GM19463 (cell line): ENCODE measurements around the gene GSDMA.

Experiments used
- ATAC-seq: cut with Tn5 transposase; IDR thresholded peaks from one replicate; pipeline ENCODE4 v1.9.1; 2021; ENCODE audit warnings: mild to moderate bottlenecking, moderate library complexity; ENCODE audit not compliant: unreplicated experiment

GSDMA gene, protein sequence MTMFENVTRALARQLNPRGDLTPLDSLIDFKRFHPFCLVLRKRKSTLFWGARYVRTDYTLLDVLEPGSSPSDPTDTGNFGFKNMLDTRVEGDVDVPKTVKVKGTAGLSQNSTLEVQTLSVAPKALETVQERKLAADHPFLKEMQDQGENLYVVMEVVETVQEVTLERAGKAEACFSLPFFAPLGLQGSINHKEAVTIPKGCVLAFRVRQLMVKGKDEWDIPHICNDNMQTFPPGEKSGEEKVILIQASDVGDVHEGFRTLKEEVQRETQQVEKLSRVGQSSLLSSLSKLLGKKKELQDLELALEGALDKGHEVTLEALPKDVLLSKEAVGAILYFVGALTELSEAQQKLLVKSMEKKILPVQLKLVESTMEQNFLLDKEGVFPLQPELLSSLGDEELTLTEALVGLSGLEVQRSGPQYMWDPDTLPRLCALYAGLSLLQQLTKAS

DNA sequence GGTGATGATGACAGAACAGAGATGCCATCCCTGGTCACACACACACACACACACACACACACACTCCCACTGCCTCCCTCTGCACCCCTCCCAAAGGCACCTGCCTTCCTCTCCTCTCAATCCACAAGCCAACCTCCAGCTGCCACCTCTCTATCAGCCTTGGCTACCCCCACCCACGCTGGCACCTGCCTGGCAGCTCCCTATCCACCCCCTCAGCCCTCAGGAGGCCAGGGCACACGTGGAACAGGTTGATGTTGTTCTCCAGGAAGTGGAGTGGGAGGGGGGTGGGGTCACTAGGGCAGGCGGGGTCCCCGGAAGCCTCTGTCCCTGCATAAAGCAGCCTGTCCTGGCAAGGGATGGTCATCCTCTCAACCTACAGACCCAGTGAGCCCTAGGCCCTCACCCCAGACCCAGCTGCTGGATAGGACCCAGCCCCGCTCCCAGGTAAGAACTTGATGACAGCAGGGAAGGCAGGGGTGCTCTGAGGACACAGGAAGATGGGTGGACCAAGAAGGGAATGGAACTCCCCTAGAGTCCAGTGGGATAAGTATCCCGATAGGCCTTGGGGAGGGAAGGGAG is at the start of gene GSDMA:
Gene GSDMA (plus strand): TSS at position 363 of the 579 bp plus-strand sequence. CDS start 2,684 bp downstream, outside the sequence.
- ATAC-seq, result no peak

- ATAC-seq, result no peak
These were observed 48.8 kb upstream of the GSDMA start for GRCh38 chr17:39913989-39914388.

GRCh38 chr17:39915559-39915958 is 47.2 kb upstream of the GSDMA start:
- no peak for ATAC-seq

GRCh38 chr17:39916918-39917317 is 45.9 kb upstream of the GSDMA start:
- ATAC-seq, result no peak

DNA sequence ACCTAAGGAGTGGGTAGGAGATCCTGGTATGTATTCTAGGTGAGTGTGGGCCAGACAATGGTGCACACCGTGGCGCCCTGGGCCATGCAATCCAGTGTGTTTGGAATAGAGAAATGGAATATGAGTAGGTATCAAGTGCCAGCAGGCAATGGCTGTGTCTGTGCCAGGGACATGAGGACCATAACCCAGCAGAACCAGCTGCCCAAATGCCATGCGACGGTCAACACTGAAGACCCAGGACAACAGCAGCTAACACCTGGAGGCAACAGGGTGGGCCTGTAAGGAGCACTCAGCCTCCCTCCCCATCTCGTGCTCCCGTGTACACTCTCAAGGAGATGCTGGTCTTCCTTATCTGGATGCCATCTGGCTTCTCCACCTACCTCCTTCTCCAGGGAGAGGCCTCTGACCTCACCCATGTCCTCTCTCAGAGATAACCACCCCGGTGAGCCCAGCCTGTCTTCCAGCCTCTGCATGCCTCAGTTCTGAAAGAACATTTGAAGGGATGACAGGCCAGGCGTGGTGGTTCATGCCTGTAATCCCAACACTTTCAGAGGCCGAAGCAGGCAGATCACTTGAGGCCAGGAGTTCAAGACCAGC is 43.6 kb upstream of the GSDMA start:
- no peak for ATAC-seq

DNA sequence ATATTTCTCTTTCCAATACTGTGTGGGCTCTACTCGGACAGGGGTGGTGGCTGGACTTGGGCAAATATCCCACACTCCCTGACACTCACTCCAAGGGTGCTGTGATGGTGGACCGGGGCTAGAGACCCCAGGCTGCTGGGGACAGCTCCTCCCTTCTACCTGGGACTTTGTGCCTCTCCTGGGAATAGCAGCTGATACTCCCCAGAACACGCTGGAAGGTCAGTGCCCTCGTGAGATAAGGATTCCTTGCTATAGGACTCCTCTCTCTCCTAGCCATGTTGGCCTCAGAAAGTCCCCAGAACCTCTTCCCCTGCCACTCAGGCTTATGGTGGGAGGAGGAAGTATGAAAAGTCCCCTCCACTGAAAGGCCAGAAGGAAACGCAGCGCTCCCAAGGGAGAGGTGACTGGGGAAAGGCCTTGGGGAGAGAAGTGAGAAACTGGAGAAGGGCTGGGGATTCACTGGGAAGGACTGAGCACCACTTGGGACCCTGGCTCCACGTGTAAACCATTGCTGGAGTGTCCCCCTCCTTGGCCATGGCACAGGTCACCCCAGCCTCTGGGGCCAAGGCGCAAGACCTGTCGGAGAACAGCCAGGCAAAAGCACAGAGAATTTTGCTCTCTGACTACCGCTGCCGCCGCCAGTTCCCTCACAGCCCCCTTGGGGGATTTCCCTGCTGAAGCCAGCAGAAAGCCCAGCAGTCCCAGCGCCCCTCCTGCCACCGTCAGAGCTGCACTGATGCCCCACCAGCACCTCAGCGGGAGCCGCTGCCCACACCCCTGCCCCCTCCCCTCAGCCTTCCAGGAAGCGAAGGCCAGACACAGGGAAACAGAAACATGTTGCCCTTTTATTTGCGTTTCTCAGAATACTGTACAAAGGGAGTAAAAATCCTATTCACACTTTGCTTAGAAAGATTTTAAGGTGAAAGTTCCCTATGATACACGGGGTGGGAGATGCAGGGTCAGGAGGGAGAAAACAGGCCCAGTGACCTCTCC is 42.3 kb upstream of the GSDMA start:
- ATAC-seq, result no peak

DNA sequence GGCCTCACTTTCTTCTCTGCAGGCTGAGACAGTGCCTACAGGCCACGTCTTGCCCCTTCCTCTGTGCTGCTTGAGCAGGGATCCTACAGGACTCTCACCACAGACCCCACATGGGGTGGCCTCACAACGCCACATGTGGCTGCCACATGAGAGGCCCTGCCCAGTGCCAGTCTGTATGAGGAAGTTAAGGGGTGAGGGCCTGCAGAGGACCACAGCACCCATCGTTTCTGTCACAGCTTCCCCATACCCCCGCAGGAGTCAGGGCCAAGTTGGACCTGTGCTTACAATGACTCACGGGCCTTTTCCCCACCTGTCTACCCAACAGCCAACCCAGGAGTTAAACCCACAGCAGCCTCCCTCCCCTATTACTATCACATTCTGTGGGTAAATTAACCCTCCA is 41.5 kb upstream of the GSDMA start:
- ATAC-seq, result no peak

GRCh38 chr17:39922006-39922405 is 40.8 kb upstream of the GSDMA start:
- no peak for ATAC-seq

- ATAC-seq, result no peak
These were observed 39.6 kb upstream of the GSDMA start for GRCh38 chr17:39923230-39923629.

GRCh38 chr17:39923836-39924690 is 38.7 kb upstream of the GSDMA start:
- ATAC-seq, result no peak

DNA sequence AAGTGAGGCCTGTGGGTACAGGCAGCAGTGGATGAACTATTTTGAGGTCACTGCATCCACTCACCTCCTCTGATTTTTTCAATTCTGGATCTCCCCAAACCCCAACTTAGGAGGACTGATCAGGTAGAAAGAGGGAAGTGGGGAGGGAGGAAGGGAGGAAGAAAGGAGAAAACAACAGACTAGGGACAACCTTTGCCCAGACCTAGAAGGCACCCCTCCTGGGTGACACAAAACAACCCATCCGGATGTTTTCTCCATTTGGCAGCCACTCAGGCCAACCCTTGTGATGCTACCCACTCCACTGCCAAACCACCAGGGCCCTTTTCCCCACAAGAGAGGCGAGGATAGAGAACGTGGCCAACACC is 38.1 kb upstream of the GSDMA start:
- ATAC-seq, result no peak

DNA sequence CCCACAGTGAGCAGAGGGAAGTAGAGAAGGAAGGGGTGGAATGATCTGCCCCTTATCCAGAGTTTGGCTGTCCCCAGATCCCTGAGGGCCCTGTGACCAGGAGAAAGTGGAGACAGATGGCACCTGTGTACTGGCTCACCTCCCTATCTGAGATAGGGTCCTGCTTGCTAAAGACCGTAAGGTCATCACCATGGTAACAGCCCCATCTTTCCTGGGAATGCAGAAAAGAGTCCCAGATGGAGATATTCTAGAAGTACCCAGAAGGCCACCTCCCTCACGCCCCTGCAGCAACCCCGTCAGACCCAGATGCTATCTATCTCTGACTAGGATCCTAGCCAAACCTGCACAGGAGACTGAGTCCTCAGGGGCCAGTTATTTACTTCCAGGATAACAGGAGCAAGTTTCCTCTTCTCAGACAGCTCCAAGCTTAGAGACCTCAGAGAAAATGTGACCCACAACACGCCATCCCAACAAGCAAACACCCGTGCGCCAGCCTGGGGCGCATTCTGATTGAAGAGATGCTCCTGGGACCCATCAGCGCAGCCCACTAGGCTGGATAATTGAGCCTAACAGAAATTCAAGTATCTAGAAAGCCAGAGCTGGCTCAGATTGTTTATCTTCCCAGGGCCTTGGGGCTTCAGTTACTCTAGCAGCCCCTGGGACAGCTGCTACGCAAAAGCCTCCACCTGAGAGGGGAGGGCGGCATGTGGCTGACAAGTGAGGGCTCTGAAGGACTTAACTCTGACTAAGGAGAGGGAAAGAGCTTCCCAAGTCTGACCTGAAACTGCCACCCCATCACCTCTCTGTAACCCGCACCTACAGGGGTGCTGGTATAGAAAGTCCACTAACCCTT is 37.3 kb upstream of the GSDMA start:
- ATAC-seq, result no peak

DNA sequence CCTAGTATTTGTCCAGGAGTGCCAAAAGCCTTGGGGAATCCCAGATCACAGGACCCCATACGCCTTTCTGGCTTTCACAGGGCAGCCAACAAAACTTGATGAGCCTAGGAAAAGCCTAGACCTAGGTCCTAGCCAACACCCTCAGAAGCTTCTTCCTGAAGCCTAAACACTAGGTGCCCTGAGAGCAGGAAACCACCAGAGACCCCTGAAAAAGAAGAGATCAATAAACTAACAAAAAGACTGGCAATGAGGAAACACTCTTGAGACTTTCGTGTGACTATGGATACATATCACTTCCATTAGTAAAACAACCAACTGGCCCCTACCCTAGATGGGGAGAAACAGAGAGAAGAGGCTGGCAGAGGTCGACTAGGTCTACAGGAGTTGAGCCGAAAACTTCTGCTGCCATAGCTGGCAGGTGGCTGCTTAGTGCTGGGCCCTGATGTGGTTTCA is 36.6 kb upstream of the GSDMA start:
- no peak for ATAC-seq

- ATAC-seq, result no peak
These were observed 36.2 kb upstream of the GSDMA start for GRCh38 chr17:39926588-39927100.

DNA sequence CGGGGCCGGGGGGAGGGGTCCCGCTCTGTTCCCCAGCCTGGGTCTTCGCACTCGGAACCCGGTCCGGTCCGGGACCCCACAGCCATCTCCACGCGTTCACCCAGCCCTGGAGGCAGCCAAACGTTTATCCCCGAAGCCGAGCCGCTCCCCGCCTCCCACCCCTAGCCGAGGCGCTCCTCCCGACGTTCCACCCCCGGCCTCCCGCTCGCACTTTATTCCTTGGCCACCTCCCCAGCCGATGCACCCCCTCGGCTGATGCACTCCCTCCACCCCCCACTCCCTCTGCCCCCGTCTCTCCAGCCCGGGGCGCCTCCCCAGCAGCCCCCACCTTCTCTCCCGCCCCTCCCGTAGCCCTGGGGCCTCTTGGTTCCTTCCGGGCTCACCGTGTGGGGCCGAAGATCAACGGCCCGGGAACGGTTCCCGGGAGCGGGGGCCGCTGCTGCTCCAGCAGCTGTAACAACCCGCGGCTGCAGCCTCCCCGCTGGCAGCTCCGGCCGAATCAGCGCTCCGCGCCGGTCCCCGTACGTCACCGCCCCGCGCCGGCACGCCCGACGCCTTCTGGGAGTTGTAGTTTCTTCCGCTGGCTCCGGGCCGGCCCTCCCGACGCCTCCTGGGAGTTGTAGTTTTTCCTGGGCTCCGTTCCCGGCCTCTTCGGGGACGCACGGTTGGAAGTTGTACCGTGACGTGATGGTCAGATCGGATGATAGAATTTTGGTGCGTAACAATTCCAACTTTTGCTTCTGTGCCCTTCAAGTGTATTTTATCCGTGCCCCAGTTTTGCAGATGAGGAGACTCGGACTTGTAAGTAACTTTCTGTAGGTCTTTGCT is 35.5 kb upstream of the GSDMA start, which contains the start of the genes LRRC3C and ORMDL3:
Gene LRRC3C (plus strand): TSS at position 632 of the 828 bp plus-strand sequence. CDS start 13,792 bp downstream, outside the sequence.
Gene ORMDL3 (minus strand): TSS at position 501 of the 828 bp plus-strand sequence. CDS start 3,398 bp downstream, outside the sequence.
- ATAC-seq, result peak; percentile 70

DNA sequence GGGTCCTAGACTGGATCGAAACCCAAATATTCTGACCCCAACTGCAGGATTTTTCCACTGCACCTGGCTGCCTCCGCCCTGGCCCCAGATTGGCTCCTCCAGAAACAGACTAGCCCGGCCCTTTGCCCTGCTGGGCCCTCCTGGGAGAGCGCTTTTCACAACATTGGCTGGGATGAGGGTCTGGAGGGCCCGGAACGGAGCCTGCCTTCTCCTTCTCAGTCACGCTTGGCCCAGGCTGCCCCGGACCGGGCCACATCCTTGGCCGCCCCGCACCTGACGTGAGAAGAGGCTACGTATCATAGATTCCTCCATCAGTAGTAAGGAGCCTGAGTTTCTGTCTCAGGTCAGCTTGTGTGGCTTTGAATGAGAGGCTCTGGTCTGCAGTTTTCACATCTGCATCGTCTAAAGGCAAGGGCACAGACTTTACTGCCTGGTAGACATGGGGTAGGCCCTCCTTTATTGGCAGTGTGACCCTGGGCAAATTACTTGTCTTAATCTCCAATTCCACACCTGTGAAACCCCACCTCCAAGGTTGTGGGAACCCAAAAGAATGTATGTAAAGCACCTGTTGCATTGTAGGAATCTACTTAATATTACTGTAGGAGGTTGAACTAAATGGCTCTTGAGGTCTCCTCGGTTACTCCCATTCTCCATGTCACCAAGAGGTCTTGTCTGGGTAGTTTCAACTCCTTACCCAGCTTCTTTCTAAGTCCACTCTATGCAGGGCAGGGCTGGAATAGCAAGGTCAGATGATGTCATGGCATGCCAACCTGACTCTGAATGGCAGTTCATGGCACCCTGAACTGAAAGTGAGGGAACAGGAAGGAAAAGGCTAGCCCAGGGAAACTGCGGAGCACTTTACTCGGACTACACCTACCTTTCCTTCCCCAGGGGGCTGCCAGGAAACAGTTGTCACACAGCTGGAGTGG is 34.6 kb upstream of the GSDMA start:
- ATAC-seq, result peak; percentile 18
